GM18505 (cell line): Measurements from ENCODE around the gene STRN3.
"Not testable (repeated sequence)": the region's sequence is repeated elsewhere in the genome, so short reads cannot be mapped to it uniquely, and the experiment has no call there.

Experiments
- ATAC-seq: cut with Tn5 transposase; IDR thresholded peaks from one replicate; pipeline ENCODE4 v1.9.1; 2021; ENCODE audit not compliant: unreplicated experiment
- POLR2A ChIP-seq: IDR thresholded peaks from 4 replicates; pipeline ENCODE4 v1.6.1; 2011; ENCODE audit warnings: borderline replicate concordance; ENCODE audit not compliant: insufficient read depth, insufficient read length; ENCODE audit errors: extremely low read depth

Gene STRN3

GRCh38 chr14:31024577-31025366 is 1.4 kb downstream of the STRN3 start:
- no peak for TF ChIP-seq POLR2A
- no peak for ATAC-seq

GRCh38 chr14:31024010-31024480 is 2.1 kb downstream of the STRN3 start:
- no peak for TF ChIP-seq POLR2A
- ATAC-seq: no peak

GRCh38 chr14:31022386-31022785 is 3.8 kb downstream of the STRN3 start:
- no peak for TF ChIP-seq POLR2A
- no peak for ATAC-seq

GRCh38 chr14:31021576-31021949 is 4.6 kb downstream of the STRN3 start:
- TF ChIP-seq POLR2A: no peak
- ATAC-seq: no peak

- ATAC-seq: no peak
- TF ChIP-seq POLR2A: no peak
These were observed 5.2 kb downstream of the STRN3 start for GRCh38 chr14:31020834-31021575.

GRCh38 chr14:31018057-31018645 is 8.0 kb downstream of the STRN3 start:
- ATAC-seq: no peak
- no peak for TF ChIP-seq POLR2A

GRCh38 chr14:31013841-31014240 is 12.3 kb downstream of the STRN3 start:
- no peak for TF ChIP-seq POLR2A
- no peak for ATAC-seq

GRCh38 chr14:31010935-31011334 is 15.2 kb downstream of the STRN3 start:
- no peak for TF ChIP-seq POLR2A
- no peak for ATAC-seq

GRCh38 chr14:31009836-31010574 is 16.2 kb downstream of the STRN3 start:
- TF ChIP-seq POLR2A: no peak
- ATAC-seq: no peak

GRCh38 chr14:31006703-31007102 is 19.5 kb downstream of the STRN3 start:
- no peak for TF ChIP-seq POLR2A
- no peak for ATAC-seq

GRCh38 chr14:31004007-31004406 is 22.2 kb downstream of the STRN3 start:
- not testable (repeated sequence) for ATAC-seq

- ATAC-seq: no peak
- TF ChIP-seq POLR2A: no peak
These were observed 22.9 kb downstream of the STRN3 start for GRCh38 chr14:31003284-31003683.

GRCh38 chr14:31001339-31001658 is 24.9 kb downstream of the STRN3 start:
- no peak for TF ChIP-seq POLR2A
- ATAC-seq: no peak
